GM20000 (cell line): Measurements from ENCODE around the gene ZCCHC14.
"Not testable (repeated sequence)": the region's sequence is repeated elsewhere in the genome, so short reads cannot be mapped to it uniquely, and the experiment has no call there.

Experiments
- DNase-seq: peaks from one replicate; pipeline ENCODE4 v3.0.0; 2012; ENCODE audit warnings: low spot score
- TF ChIP-seq, protein P1 (sequence below): IDR thresholded peaks from 2 replicates; pipeline ENCODE4 v1.5.1; 2012; ENCODE audit warnings: mild to moderate bottlenecking, control low read depth; ENCODE audit errors: extremely low read depth, missing control alignments

Gene ZCCHC14

DNA sequence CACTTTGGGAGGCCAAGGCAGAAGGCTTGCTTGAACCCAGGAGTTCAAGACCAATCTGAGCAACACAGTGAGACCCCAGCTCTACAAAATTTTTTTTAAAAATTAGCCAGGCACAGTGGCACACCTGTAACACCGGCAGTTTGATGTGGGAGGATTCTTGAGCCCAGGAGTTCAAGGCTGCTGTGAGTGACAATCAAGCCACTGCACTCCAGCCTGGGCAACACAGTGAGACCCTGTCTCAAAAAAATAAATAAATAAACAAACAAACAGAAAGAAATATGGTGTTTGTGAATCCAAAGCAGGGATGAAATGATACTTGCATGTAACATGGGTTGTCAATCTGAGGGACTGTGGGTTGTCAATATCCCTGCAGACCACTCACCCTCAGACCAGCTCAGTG is 125.9 kb downstream of the ZCCHC14 start:
- no peak for DNase-seq
- TF ChIP-seq, protein P1, sequence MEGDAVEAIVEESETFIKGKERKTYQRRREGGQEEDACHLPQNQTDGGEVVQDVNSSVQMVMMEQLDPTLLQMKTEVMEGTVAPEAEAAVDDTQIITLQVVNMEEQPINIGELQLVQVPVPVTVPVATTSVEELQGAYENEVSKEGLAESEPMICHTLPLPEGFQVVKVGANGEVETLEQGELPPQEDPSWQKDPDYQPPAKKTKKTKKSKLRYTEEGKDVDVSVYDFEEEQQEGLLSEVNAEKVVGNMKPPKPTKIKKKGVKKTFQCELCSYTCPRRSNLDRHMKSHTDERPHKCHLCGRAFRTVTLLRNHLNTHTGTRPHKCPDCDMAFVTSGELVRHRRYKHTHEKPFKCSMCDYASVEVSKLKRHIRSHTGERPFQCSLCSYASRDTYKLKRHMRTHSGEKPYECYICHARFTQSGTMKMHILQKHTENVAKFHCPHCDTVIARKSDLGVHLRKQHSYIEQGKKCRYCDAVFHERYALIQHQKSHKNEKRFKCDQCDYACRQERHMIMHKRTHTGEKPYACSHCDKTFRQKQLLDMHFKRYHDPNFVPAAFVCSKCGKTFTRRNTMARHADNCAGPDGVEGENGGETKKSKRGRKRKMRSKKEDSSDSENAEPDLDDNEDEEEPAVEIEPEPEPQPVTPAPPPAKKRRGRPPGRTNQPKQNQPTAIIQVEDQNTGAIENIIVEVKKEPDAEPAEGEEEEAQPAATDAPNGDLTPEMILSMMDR: no peak

DNA sequence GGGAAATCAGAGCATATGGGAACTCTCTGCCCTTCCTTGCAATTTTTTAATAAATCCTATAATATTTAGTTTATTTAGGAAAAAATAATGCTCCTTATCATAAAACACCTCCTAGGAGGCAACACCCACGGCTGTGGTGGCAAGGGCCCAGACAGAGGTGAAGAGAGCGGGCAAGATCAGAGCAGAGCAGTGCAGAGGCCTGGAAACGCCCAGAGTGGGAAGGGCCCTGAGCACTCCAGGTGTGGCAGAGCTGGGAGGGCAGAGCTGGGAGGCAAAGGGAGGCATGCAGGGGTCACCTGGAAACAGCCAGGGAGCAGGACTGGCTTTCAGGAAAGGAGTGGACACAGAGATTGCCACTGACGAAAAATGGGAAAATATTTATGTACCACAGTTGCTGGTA is 126.5 kb downstream of the ZCCHC14 start:
- TF ChIP-seq, protein P1: no peak
- DNase-seq: no peak

DNA sequence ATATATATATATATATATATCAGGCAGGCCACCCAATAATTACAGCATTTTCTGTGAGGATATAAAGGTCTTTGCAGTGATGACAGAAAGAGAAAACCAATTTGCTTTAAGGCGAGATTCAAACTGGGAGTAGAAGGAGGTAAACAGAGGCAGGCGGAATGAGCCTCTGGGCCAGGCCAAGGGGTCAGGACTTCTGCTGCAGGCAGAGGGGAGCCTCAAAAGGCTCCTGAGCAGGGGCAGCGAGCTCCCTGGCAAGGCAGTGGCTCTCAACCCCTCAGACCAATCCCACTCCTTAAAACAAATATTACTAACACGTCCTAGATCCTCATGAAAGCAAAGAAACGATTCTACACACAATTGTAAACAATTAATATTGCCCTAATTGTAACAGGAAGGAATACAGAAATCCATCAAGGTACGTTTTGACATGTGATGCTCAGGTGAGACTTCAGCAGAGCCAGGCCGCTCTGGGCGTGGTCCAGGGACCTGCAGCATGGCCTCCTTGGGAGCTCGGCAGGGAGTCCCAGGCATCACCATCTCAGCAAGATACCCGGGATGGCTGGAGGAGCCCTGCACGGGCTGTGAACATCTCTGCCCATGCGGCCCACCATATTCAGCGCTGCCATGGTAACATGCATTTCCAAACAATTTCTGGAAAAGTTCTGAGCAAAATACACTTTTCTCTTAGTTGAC is 127.7 kb downstream of the ZCCHC14 start:
- TF ChIP-seq, protein P1: no peak
- no peak for DNase-seq

DNA sequence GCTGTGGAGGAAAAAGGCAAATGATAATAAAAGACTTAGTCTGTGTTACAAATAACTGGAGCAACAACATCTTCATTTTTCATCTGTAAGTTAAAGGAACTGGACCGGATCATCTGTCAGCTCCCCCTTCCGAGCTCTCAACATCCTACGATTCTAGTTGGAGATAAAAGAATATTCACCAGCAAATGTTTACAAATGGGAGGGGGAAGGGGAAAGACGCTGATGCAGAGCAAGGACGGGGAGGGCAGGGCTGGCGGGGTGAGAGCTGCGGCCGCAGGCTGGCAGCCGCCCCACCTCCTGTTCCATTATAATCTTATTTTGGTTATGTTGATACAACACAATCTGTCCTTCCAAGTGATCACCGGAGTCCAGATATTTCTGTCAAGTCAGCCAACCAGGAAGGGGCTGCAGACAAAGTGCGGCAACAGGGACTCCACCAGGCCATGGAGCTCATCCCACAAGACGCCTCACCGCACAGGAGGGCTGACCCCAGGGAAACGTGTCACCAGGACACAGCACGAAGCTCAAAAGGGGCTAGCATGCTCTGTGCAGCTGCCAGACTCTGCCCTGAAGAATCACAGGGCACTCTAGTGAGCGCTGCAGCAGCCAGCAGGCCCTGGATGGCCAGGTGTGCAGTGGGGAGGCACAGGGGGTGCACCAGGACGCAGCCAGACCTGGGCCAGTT is 128.9 kb downstream of the ZCCHC14 start:
- no peak for DNase-seq
- TF ChIP-seq, protein P1: no peak

DNA sequence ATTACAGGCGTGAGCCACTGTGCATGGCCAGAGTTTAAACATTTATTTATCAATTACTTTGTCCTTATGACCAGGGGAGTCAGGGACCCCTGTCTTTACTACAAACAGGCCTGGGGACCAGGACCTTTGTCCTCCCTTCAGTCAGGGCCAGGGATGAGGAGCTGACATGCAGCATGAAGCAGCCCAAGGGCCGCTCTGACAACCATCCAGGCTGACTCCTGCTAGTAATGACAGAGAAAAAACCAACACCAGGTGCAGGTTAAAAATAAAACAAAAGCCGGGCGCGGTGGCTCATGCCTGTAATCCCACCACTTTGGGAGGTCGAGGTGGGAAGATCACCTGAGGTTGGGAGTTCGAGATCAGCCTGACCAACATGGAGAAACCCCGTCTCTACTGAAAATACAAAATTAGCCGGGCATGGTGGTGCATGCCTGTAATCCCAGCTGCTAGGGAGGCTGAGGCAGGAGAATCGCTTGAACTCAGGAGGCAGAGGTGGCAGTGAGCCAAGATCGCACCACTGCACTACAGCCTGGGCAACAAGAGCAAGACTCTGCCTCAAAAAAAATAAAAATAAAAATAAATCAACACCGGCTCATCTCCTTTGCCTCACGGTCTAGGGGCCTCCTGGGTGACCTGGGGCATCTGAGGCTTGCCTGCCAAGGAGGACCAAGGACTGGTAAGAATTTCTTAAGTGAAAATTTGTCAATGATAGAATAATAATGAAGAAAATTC is 129.8 kb downstream of the ZCCHC14 start:
- DNase-seq: not testable (repeated sequence)

DNA sequence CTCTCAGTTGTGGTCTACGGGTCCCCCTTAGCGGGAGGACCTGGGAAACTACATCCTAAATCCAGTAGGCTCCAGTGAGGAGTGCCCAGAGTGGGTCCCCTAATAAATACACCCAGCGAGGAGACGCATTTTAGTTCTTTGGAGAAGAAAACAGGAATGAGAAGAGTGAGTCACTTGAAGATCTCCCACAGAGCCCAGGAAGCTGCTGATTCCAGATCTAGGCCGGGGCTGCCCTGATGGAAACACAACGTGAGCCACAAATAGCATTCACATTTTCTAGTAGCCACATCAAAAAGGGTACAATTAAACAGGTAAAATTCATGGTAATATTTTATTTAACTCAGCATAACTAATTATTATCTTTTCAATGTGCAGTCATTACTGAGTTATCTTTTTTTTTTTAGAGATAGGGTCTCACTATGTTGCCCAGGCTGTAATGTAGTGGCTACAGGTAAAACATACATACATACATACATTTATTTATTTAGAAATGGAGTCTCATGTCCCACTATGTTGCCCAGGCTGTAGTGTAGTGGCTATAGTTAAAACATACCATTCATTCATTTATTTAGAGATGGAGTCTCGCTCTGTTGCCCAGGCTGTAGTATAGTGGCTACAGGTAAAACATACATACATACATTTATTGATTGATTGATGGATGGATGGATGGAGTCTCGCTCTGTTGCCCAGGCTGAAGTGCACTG is 130.8 kb downstream of the ZCCHC14 start:
- TF ChIP-seq, protein P1: no peak
- no peak for DNase-seq

DNA sequence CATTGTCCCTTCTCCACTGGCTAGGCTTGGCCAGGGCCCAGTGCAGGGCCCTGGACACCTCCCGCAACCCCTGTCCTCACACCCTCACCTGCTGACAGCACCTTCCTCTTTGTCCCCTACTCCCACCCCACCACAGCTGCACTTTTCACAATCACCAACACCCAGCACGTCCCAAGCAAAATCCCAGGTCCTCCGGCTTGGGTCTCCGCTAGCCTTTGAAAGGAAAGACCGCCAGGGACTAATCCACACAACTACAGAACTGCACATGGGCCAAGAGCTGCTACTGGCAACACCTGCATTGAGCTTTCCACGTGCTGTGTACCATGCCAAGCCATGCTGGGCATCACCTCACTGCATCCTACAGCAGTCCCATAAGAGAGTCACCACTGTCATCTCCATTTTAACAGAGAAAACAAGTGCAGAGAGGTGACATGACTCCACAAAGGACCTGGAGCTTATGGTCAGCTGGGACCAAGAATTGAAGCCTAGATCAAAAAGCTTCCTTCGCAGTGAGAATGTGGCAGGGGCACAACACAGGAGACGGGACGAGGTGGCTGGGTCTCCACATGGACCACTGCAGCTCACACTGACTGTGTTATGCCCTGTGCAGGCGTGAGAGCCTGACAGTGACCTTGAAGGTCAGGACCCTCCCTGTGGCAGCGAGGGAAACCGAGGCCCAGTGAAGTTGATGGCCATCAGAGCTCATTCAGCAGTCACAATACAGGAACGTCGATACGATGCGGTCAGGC is 131.8 kb downstream of the ZCCHC14 start:
- TF ChIP-seq, protein P1: no peak

More for the DNA sequence above, 131.8 kb downstream of the ZCCHC14 start:
- no peak for DNase-seq
